Transverse colon (tissue), 4 donors: ENCODE data around the gene IFITM2.

Experiments used
- EP300 ChIP-seq: sonication (generic); formaldehyde crosslinking; IDR thresholded peaks from one replicate; pipeline ENCODE4 v1.6.1; 2017; ENCODE audit warnings: antibody characterized with exemption, low read depth
- POLR2AphosphoS5 ChIP-seq, 3 donors: sonication (generic); formaldehyde crosslinking; IDR thresholded peaks; one replicate each; pipeline ENCODE4 v1.6.1; 2016; ENCODE audit warnings: antibody characterized with exemption in 3 of 3
- TF ChIP-seq, protein P1 (sequence below), 5 experiments: fragments of 200-600 bp in 3 of 5; fragments of 450-650 bp in 2 of 5; sonication (generic) in 3 of 5; IDR thresholded peaks; 1 replicate in 2 of 5; 2 replicates in 3 of 5; pipeline ENCODE4 v1.5.1; 2016 to 2017; ENCODE audit warnings: antibody characterized with exemption in 5 of 5, inconsistent platforms in 3 of 5, mild to moderate bottlenecking in 2 of 5, moderate library complexity in 1 of 5

DNA sequence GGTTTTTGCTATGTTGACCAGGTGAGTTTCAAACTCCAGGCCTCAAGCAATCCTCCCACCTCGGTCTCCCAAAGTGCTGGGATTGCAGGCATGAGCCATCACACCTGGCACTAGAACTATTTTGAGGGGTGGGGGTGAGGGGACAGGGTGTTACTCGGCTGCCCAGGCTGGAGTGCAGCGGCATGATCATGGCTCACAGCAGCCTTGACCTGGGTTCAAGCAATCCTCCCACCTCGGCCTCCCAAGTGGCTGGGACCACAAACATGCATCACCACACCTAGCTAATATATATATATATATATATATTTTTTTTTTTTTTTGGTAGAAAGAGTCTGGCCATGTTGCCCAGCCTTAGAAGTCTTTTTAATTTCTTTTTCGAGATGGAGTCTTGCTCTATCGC, 30.1 kb downstream of the IFITM2 start:
- TF ChIP-seq, protein P1, sequence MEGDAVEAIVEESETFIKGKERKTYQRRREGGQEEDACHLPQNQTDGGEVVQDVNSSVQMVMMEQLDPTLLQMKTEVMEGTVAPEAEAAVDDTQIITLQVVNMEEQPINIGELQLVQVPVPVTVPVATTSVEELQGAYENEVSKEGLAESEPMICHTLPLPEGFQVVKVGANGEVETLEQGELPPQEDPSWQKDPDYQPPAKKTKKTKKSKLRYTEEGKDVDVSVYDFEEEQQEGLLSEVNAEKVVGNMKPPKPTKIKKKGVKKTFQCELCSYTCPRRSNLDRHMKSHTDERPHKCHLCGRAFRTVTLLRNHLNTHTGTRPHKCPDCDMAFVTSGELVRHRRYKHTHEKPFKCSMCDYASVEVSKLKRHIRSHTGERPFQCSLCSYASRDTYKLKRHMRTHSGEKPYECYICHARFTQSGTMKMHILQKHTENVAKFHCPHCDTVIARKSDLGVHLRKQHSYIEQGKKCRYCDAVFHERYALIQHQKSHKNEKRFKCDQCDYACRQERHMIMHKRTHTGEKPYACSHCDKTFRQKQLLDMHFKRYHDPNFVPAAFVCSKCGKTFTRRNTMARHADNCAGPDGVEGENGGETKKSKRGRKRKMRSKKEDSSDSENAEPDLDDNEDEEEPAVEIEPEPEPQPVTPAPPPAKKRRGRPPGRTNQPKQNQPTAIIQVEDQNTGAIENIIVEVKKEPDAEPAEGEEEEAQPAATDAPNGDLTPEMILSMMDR (IDR thresholded peaks at IDR 0.05), result no peak
- no peak for TF ChIP-seq POLR2AphosphoS5 (IDR thresholded peaks at IDR 0.05)
- no peak for TF ChIP-seq EP300
